ENCODE results near the gene KLHDC3. TPM values are rescaled to one million over a fixed set of nuclear protein-coding genes. Genes with fewer than 3 reads are reported as not detected.

Gene KLHDC3
- total and polyA plus RNA-seq, 2 of the 8 experiments (the other 6 are each of a cell fraction or from before 2014, with no cell fraction given), result 181 to 203 TPM

DNA sequence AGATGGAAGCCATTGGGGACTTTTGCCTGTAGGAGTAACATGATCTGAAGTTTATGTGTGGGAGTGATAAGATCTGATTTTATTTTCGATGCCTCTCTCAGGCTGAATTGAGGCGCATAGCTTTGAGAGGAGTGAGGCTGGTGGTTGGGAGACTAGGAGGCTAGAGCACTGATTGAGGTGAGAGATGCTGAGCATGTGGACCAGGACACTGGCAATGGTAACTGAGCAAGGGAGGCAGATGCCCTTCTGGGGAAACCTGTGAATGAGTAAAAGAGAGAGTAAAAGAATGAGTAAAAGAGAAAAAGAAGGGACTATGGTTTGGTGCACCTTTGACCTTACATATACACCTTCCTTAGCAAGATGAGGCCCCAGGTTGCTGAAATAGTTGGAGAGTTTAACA is 10.4 kb downstream of the KLHDC3 start:
- peaks cover 35 to 62% (median 48%) of the 10 kb centered on the region in 4 experiments for H3K36me3 ChIP-seq (ENCODE audit: control insufficient read depth in 2 of 4, insufficient read depth in 4 of 4, low read length in 3 of 4)
- no peak overlapping the region for H4K91ac ChIP-seq (replicated peaks; ENCODE audit: insufficient read length, low read length)
- CTCF ChIA-PET (ENCODE audit: partially characterized antibody), result interaction anchor here (0.6 to 5.6 kb wide), 6 partner anchors 16 to 148 kb away, joined by 3 to 33 read pairs (median 4); no protein-coding TSS in a partner anchor
- no peak overlapping the region for H3K4me2 ChIP-seq (ENCODE audit: insufficient read depth in 1 of 2, low read depth in 2 of 2, low read length in 2 of 2)
- no peak overlapping the region for H2BK120ac ChIP-seq (replicated peaks; ENCODE audit: low read depth, low read length)
- no peak overlapping the region for H2BK12ac ChIP-seq (ENCODE audit: low read depth, low read length)
- no peak overlapping the region for H4K8ac ChIP-seq (ENCODE audit: extremely low read depth, insufficient read depth, low read length)
- H3K18ac ChIP-seq (ENCODE audit: extremely low read depth, low read length), result no peak overlapping the region
- no peak overlapping the region for H2BK5ac ChIP-seq (ENCODE audit: low read depth, low read length)
- H3K56ac ChIP-seq (replicated peaks; ENCODE audit: insufficient read length, low read depth, low read length), result no peak overlapping the region
- peaks cover 0 to 5% (median 1%) of the 10 kb centered on the region in 4 experiments; a peak in 3 of 7 replicates for H3K4me1 ChIP-seq (replicated peaks in 1 of 4; ENCODE audit: control insufficient read depth in 3 of 4, insufficient read depth in 4 of 4, low read length in 3 of 4)
- no peak overlapping the region for H3K4ac ChIP-seq (replicated peaks; ENCODE audit: insufficient read length, low read depth, low read length)
- H2AFZ ChIP-seq (ENCODE audit: low read length), result no peak overlapping the region
- H2AK5ac ChIP-seq (ENCODE audit: low read depth, low read length), result no peak overlapping the region
- H2BK15ac ChIP-seq (ENCODE audit: low read length), result no peak overlapping the region
- POLR2A ChIA-PET (ENCODE audit: partially characterized antibody), result interaction anchor here (1.1 to 27.9 kb wide), 5 partner anchors 9 to 64 kb away, joined by 3 to 584 read pairs (median 13); partner anchors contain the start of genes CUL7, KLC4, KLHDC3 and MEA1
- H4K5ac ChIP-seq (ENCODE audit: insufficient read length, low read depth, low read length), result no peak overlapping the region
- peaks cover 0 to 28% of the 10 kb centered on the region in 2 experiments; a peak in 3 of 4 replicates for H3K79me2 ChIP-seq (ENCODE audit: control insufficient read depth in 1 of 2, insufficient read depth in 2 of 2, low read length in 2 of 2)
- no peak overlapping the region for H3K27ac ChIP-seq (ENCODE audit: low read depth, low read length)
- H3K14ac ChIP-seq (ENCODE audit: insufficient read length), result no peak overlapping the region
- H3K9me3 ChIP-seq (ENCODE audit: insufficient read depth in 2 of 2, low read depth in 1 of 2, low read length in 1 of 2), result no peaks in the 10 kb centered on the region
- H4K20me1 ChIP-seq (replicated peaks in 1 of 2; ENCODE audit: control insufficient read depth in 1 of 2, insufficient read depth in 2 of 2, low read length in 2 of 2), result peaks cover 0 to 3% of the 10 kb centered on the region in 2 experiments
- TF ChIP-seq CREB1 (IDR thresholded peaks at IDR 0.05) (no peak), RNF2 (IDR thresholded peaks at IDR 0.05; ENCODE audit: borderline replicate concordance, low read depth, low read length, missing control alignments, poor library complexity, severe bottlenecking) (no peak), SIRT6 (IDR thresholded peaks at IDR 0.05; ENCODE audit: low read length) (no peak), RFX5 (IDR thresholded peaks at IDR 0.05; ENCODE audit: borderline replicate concordance, low read depth, low read length) (no peak)
- no peaks in the 10 kb centered on the region for H3K27me3 ChIP-seq (replicated peaks in 1 of 4; ENCODE audit: control insufficient read depth in 3 of 4, extremely low read depth in 1 of 4, insufficient read depth in 3 of 4, low read length in 3 of 4)
- no peak overlapping the region for H3K9ac ChIP-seq (replicated peaks in 1 of 4; ENCODE audit: extremely low read depth in 1 of 4, low read depth in 3 of 4, low read length in 3 of 4)
- peaks cover 6% of the 10 kb centered on the region for H3K23me2 ChIP-seq (ENCODE audit: low read depth, low read length)
- no peak for DNase-seq (ENCODE audit: low read depth in 1 of 2, low spot score in 2 of 2)
- no peak for FAIRE-seq
- WGBS, 2 experiments (ENCODE audit: extremely low coverage in 1 of 2, insufficient coverage in 1 of 2, insufficient read length in 1 of 2, insufficient replicate concordance in 2 of 2, low coverage in 1 of 2, low lambda C conversion rate in 2 of 2, missing lambda C conversion rate in 1 of 2), result 85% methylated on average over 2 of the region's 2 CpGs; no CpG with 5 or more reads in 1 of the 2 experiments
- H3K79me1 ChIP-seq (ENCODE audit: low read depth, low read length), result peaks cover 9% of the 10 kb centered on the region; the same call in 1 of the 2 replicates
- no peak overlapping the region for H2BK20ac ChIP-seq (ENCODE audit: low read length)
- no peak overlapping the region for H3K4me3 ChIP-seq (ENCODE audit: extremely low read depth in 1 of 4, insufficient read depth in 2 of 4, low read depth in 3 of 4, low read length in 4 of 4)
- no peak overlapping the region for H3K23ac ChIP-seq (ENCODE audit: insufficient read length)

Measured in H1 (cell line).